ENCODE data around the gene CDHR1.
A peak's percentile ranks its signal among the peaks of the same experiment; 100 is the strongest.
"Not testable (repeated sequence)": the region's sequence is repeated elsewhere in the genome, so short reads cannot be mapped to it uniquely, and the experiment has no call there.

Gene CDHR1

GRCh38 chr10:84168382-84168781, 26.0 kb upstream of the CDHR1 start:
- H3K9me3 ChIP-seq (ENCODE audit: control insufficient read depth, low read length); DNase-seq; H3K9ac ChIP-seq (ENCODE audit: low read length); H2BK120ac ChIP-seq (ENCODE audit: low read depth, low read length); H2BK12ac ChIP-seq (ENCODE audit: low read length in 2 of 2); H4K8ac ChIP-seq (ENCODE audit: low read length); H3K4ac ChIP-seq (ENCODE audit: low read depth in 1 of 2, low read length in 2 of 2); H4K91ac ChIP-seq (ENCODE audit: low read length); H2AFZ ChIP-seq (ENCODE audit: low read depth, low read length); H3K4me2 ChIP-seq (ENCODE audit: low read length, poor library complexity, severe bottlenecking); H2BK15ac ChIP-seq (ENCODE audit: low read depth, poor library complexity, severe bottlenecking); H3K36me3 ChIP-seq (ENCODE audit: control insufficient read depth in 1 of 2, insufficient read depth in 2 of 2, low read depth in 1 of 2, low read length in 2 of 2); H3K79me1 ChIP-seq (replicated peaks; ENCODE audit: low read length, poor library complexity, severe bottlenecking); H3K23ac ChIP-seq (ENCODE audit: low read length in 2 of 2); H3K18ac ChIP-seq (ENCODE audit: low read depth in 1 of 2, low read length in 2 of 2); H3K27ac ChIP-seq (ENCODE audit: low read length, poor library complexity, severe bottlenecking); H3K14ac ChIP-seq (ENCODE audit: low read length in 2 of 2); H2BK5ac ChIP-seq (ENCODE audit: low read depth, low read length, poor library complexity, severe bottlenecking); H3K4me3 ChIP-seq (ENCODE audit: insufficient read depth in 1 of 2, low read depth in 1 of 2, low read length in 2 of 2): not testable (repeated sequence)
- H2AK5ac ChIP-seq (ENCODE audit: low read length, severe bottlenecking) = peak overlapping the region; percentile 86
- H3K27me3 ChIP-seq (ENCODE audit: control insufficient read depth in 1 of 2, insufficient read depth in 1 of 2, low read length in 2 of 2) = peaks cover 0 to 23% of the 10 kb centered on the region in 2 experiments
- 95% methylated on average over 10 of the region's 10 CpGs for WGBS
- H3K4me1 ChIP-seq (ENCODE audit: control insufficient read depth, insufficient read depth, low read depth, low read length) = peaks cover 29% of the 10 kb centered on the region

- H3K9ac ChIP-seq (ENCODE audit: low read length); DNase-seq; H2AK5ac ChIP-seq (ENCODE audit: low read length, severe bottlenecking); H2BK15ac ChIP-seq (ENCODE audit: low read depth, poor library complexity, severe bottlenecking); H2BK12ac ChIP-seq (ENCODE audit: low read length in 2 of 2); H2BK120ac ChIP-seq (ENCODE audit: low read depth, low read length); H3K36me3 ChIP-seq (ENCODE audit: control insufficient read depth in 1 of 2, insufficient read depth in 2 of 2, low read depth in 1 of 2, low read length in 2 of 2); H2AFZ ChIP-seq (ENCODE audit: low read depth, low read length); H3K18ac ChIP-seq (ENCODE audit: low read depth in 1 of 2, low read length in 2 of 2); H3K4ac ChIP-seq (ENCODE audit: low read depth in 1 of 2, low read length in 2 of 2); H3K9me3 ChIP-seq (ENCODE audit: control insufficient read depth, low read length); H4K91ac ChIP-seq (ENCODE audit: low read length); H2BK5ac ChIP-seq (ENCODE audit: low read depth, low read length, poor library complexity, severe bottlenecking); H4K8ac ChIP-seq (ENCODE audit: low read length); H3K79me1 ChIP-seq (replicated peaks; ENCODE audit: low read length, poor library complexity, severe bottlenecking); H3K23ac ChIP-seq (ENCODE audit: low read length in 2 of 2); H3K14ac ChIP-seq (ENCODE audit: low read length in 2 of 2); H3K27me3 ChIP-seq (ENCODE audit: control insufficient read depth in 1 of 2, insufficient read depth in 1 of 2, low read length in 2 of 2): not testable (repeated sequence)
- Histone ChIP-seq H3K27ac (ENCODE audit: low read length, poor library complexity, severe bottlenecking) (peak overlapping the region; percentile 96), H3K4me2 (ENCODE audit: low read length, poor library complexity, severe bottlenecking) (peak overlapping the region; percentile 55), H3K4me1 (ENCODE audit: control insufficient read depth, insufficient read depth, low read depth, low read length) (peaks cover 24% of the 10 kb centered on the region), H3K4me3 (ENCODE audit: insufficient read depth in 1 of 2, low read depth in 1 of 2, low read length in 2 of 2) (peak overlapping the region in 1 of 2 experiments; percentile 46)
- 87% methylated on average over 1 of the region's 2 CpGs for WGBS
These were observed 23.1 kb upstream of the CDHR1 start for GRCh38 chr10:84171237-84171636.

GRCh38 chr10:84171700-84172466, 22.5 kb upstream of the CDHR1 start:
- 90% methylated on average over 14 of the region's 21 CpGs for WGBS
- peaks cover 23% of the 10 kb centered on the region for H3K4me1 ChIP-seq (ENCODE audit: control insufficient read depth, insufficient read depth, low read depth, low read length)
- H2BK120ac ChIP-seq (ENCODE audit: low read depth, low read length); DNase-seq; H3K9ac ChIP-seq (ENCODE audit: low read length); H2AK5ac ChIP-seq (ENCODE audit: low read length, severe bottlenecking); H3K27me3 ChIP-seq (ENCODE audit: control insufficient read depth in 1 of 2, insufficient read depth in 1 of 2, low read length in 2 of 2); H3K79me1 ChIP-seq (replicated peaks; ENCODE audit: low read length, poor library complexity, severe bottlenecking); H3K9me3 ChIP-seq (ENCODE audit: control insufficient read depth, low read length); H2AFZ ChIP-seq (ENCODE audit: low read depth, low read length); H3K23ac ChIP-seq (ENCODE audit: low read length in 2 of 2); H3K18ac ChIP-seq (ENCODE audit: low read depth in 1 of 2, low read length in 2 of 2); H2BK15ac ChIP-seq (ENCODE audit: low read depth, poor library complexity, severe bottlenecking); H3K14ac ChIP-seq (ENCODE audit: low read length in 2 of 2); H3K36me3 ChIP-seq (ENCODE audit: control insufficient read depth in 1 of 2, insufficient read depth in 2 of 2, low read depth in 1 of 2, low read length in 2 of 2); H3K4ac ChIP-seq (ENCODE audit: low read depth in 1 of 2, low read length in 2 of 2); H4K8ac ChIP-seq (ENCODE audit: low read length); H2BK12ac ChIP-seq (ENCODE audit: low read length in 2 of 2); H4K91ac ChIP-seq (ENCODE audit: low read length): not testable (repeated sequence)
- H3K27ac ChIP-seq (ENCODE audit: low read length, poor library complexity, severe bottlenecking) = peak overlapping the region; percentile 96
- H3K4me3 ChIP-seq (ENCODE audit: insufficient read depth in 1 of 2, low read depth in 1 of 2, low read length in 2 of 2) = peak overlapping the region in 1 of 2 experiments; percentile 46
- peak overlapping the region; percentile 93 for H2BK5ac ChIP-seq (ENCODE audit: low read depth, low read length, poor library complexity, severe bottlenecking)
- H3K4me2 ChIP-seq (ENCODE audit: low read length, poor library complexity, severe bottlenecking) = peak overlapping the region; percentile 55

DNA sequence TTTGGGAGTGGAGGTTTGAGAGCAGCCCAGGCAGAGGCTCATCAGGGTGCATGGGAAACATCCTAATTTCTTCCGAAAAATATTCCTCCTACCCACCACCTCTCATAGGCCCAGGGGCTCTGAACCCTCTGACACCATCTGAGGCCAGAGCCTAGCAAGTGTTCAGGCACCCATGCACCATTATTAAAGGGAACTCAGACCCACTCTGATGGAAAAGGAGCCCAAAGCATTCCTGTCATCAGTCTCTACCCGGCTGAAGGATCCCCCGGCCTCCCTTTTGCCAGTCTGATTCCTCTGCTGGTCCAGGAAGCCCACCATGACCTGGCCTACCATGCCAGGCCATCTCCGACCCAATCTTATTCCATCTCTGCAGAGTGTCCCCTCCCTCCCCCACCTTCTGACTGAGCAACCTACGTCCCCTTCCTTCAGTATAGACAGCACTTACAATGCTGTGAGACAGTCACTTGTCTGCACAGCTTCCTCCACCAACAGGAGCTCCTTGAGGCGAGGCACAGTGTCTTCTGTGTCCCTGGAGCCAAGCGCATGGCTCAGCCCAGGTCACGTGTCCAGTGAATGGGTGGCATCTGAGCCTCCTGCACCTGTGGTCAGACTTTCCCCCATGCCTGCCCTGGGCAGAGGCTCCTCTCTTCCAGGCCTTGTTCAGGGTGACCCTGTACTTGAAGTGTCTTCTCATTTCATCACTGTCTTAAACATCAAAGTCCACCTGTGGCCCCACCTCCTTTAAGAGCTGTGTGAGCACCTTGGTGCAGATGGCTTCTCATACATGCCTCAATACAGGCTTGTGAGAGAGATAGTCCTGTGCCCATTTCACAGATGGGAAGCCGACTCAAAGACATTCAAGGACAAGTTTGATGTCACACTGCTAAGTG, 21.6 kb upstream of the CDHR1 start:
- 79% methylated on average over 9 of the region's 9 CpGs for WGBS
- Histone ChIP-seq H3K9ac (ENCODE audit: low read length) (no peak overlapping the region), H3K23ac (ENCODE audit: low read length in 2 of 2) (no peak overlapping the region)

More for the DNA sequence above, 21.6 kb upstream of the CDHR1 start:
- Histone ChIP-seq H3K4me1 (ENCODE audit: control insufficient read depth, insufficient read depth, low read depth, low read length) (peaks cover 27% of the 10 kb centered on the region), H3K27ac (ENCODE audit: low read length, poor library complexity, severe bottlenecking) (peak overlapping the region; percentile 96), H3K36me3 (ENCODE audit: control insufficient read depth in 1 of 2, insufficient read depth in 2 of 2, low read depth in 1 of 2, low read length in 2 of 2) (no peaks in the 10 kb centered on the region), H4K8ac (ENCODE audit: low read length) (no peak overlapping the region), H3K4me3 (ENCODE audit: insufficient read depth in 1 of 2, low read depth in 1 of 2, low read length in 2 of 2) (no peak overlapping the region), H2BK120ac (ENCODE audit: low read depth, low read length) (no peak overlapping the region), H3K4ac (ENCODE audit: low read depth in 1 of 2, low read length in 2 of 2) (no peak overlapping the region), H2AFZ (ENCODE audit: low read depth, low read length) (no peak overlapping the region), H3K18ac (ENCODE audit: low read depth in 1 of 2, low read length in 2 of 2) (no peak overlapping the region), H3K9me3 (ENCODE audit: control insufficient read depth, low read length) (no peaks in the 10 kb centered on the region), H3K27me3 (ENCODE audit: control insufficient read depth in 1 of 2, insufficient read depth in 1 of 2, low read length in 2 of 2) (peaks cover 0 to 2% of the 10 kb centered on the region in 2 experiments), H2AK5ac (ENCODE audit: low read length, severe bottlenecking) (peak overlapping the region; percentile 95), H3K79me1 (replicated peaks; ENCODE audit: low read length, poor library complexity, severe bottlenecking) (no peaks in the 10 kb centered on the region), H3K4me2 (ENCODE audit: low read length, poor library complexity, severe bottlenecking) (no peak overlapping the region), H2BK5ac (ENCODE audit: low read depth, low read length, poor library complexity, severe bottlenecking) (peak overlapping the region; percentile 93), H4K91ac (ENCODE audit: low read length) (no peak overlapping the region), H2BK15ac (ENCODE audit: low read depth, poor library complexity, severe bottlenecking) (no peak overlapping the region), H2BK12ac (ENCODE audit: low read length in 2 of 2) (no peak overlapping the region), H3K14ac (ENCODE audit: low read length in 2 of 2) (no peak overlapping the region)
- DNase-seq = no peak
